Measurements from ENCODE around the gene TEKT1.
"Not testable (repeated sequence)": the region's sequence is repeated elsewhere in the genome, so short reads cannot be mapped to it uniquely, and the experiment has no call there.

TEKT1 gene

DNA sequence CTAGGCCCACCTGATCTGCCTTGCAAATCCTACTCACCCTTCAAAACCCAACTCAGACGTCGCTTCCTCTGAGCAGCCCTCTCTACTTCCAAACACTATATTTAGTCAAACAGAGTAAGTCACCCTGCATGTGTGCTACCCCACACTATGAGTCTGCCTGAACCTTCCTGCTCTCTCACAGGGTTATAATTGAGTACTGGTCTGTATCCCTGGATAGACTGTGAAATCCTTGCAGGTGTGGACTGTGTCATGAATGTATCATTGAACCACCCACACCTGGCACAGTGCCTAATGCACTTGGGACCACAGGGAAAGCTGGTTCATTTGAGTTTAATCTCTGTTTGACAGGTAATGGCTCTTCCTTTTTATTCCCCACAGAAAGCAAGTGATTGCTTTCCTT is 52.1 kb downstream of the TEKT1 start:
- FAIRE-seq, result no peak
- no peak for DNase-seq (ENCODE audit: insufficient read length, low spot score)

GRCh38 chr17:6775871-6776405 is 55.6 kb downstream of the TEKT1 start, which contains the start of gene FBXO39:
Gene FBXO39 (plus strand): TSS chr17:6776215. CDS start chr17:6779869, 3,654 bp downstream.
- no peak for FAIRE-seq
- TF ChIP-seq, protein P1, sequence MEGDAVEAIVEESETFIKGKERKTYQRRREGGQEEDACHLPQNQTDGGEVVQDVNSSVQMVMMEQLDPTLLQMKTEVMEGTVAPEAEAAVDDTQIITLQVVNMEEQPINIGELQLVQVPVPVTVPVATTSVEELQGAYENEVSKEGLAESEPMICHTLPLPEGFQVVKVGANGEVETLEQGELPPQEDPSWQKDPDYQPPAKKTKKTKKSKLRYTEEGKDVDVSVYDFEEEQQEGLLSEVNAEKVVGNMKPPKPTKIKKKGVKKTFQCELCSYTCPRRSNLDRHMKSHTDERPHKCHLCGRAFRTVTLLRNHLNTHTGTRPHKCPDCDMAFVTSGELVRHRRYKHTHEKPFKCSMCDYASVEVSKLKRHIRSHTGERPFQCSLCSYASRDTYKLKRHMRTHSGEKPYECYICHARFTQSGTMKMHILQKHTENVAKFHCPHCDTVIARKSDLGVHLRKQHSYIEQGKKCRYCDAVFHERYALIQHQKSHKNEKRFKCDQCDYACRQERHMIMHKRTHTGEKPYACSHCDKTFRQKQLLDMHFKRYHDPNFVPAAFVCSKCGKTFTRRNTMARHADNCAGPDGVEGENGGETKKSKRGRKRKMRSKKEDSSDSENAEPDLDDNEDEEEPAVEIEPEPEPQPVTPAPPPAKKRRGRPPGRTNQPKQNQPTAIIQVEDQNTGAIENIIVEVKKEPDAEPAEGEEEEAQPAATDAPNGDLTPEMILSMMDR (IDR thresholded peaks at IDR 0.05; ENCODE audit: insufficient read depth, missing control alignments), result no peak
- no peak for DNase-seq (ENCODE audit: insufficient read length, low spot score)

More for the DNA sequence above, 52.1 kb downstream of the TEKT1 start:
- TF ChIP-seq, protein P1 (IDR thresholded peaks at IDR 0.05; ENCODE audit: insufficient read depth, missing control alignments), result no peak

DNA sequence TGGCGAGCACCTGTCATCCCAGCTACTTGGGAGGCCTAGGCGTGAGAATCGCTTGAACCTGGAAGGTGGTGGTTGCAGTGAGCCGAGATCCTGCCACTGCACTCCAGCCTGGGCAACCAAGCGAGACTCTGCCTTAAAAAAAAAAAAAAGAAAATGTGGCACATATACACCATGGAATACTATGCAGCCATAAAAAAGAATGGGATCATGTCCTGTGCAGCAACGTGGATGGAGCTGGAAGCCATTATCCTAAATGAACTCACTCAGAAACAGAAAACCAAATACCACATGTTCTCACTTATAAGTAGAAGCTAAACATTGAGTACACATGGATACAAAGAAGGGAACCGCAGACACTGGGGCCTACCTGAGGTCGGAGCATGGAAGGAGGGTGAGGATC is 56.6 kb downstream of the TEKT1 start:
- FAIRE-seq; DNase-seq (ENCODE audit: insufficient read length, low spot score): not testable (repeated sequence)

GRCh38 chr17:6772016-6772415 is 59.5 kb downstream of the TEKT1 start:
- TF ChIP-seq, protein P1 (IDR thresholded peaks at IDR 0.05; ENCODE audit: insufficient read depth, missing control alignments), result no peak
- FAIRE-seq (no peak), DNase-seq (ENCODE audit: insufficient read length, low spot score) (no peak)

DNA sequence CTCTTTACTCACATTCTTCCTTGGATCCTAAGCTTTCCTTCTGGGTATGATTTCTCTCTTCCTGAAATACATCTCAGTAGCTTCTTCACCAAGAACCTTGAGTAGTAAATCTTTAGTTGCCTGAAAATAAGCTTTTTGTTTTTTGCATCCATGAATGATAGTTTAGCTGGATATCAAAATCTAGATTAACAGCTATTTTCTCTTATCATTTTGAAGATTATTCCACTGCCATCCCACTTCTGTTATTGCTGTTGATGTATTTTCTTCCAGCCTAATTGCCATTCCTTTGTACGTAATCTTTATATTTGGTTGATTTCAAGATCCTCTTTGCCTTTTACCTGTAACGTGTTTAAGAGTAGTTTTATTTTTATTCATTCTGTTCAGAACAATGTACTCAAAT is 63.1 kb downstream of the TEKT1 start:
- no peak for FAIRE-seq
- no peak for DNase-seq (ENCODE audit: insufficient read length, low spot score)
- TF ChIP-seq, protein P1 (IDR thresholded peaks at IDR 0.05; ENCODE audit: insufficient read depth, missing control alignments), result no peak

- FAIRE-seq (no peak), DNase-seq (ENCODE audit: insufficient read length, low spot score) (no peak)
- TF ChIP-seq, protein P1 (IDR thresholded peaks at IDR 0.05; ENCODE audit: insufficient read depth, missing control alignments), result no peak
Measured at GRCh38 chr17:6761779-6762178, 69.8 kb downstream of the TEKT1 start.

- TF ChIP-seq, protein P1 (IDR thresholded peaks at IDR 0.05; ENCODE audit: insufficient read depth, missing control alignments), result no peak
- FAIRE-seq (no peak), DNase-seq (ENCODE audit: insufficient read length, low spot score) (no peak)
Measured at GRCh38 chr17:6757747-6758146, 73.8 kb downstream of the TEKT1 start.

Measured in D721Med (cell line).